SU-DHL-6 (cell line): ENCODE data around the gene AEN.

Experiments used
- H2AFZ ChIP-seq: fragments of 200-600 bp; sonication (generic); 2 replicates; pipeline ENCODE4 v1.6.1; 2014; ENCODE audit warnings: low read depth, mild to moderate bottlenecking, moderate library complexity, mixed read lengths, antibody characterized with exemption, low read length; ENCODE audit not compliant: severe bottlenecking
- H3F3A ChIP-seq: fragments of 200-600 bp; shearing (Covaris generic); 2 replicates; pipeline ENCODE4 v1.6.0; 2016; ENCODE audit warnings: antibody characterized with exemption, mild to moderate bottlenecking; ENCODE audit not compliant: insufficient read depth
- H3K27ac ChIP-seq: fragments of 200-600 bp; sonication (generic); 2 replicates; pipeline ENCODE4 v1.5.1; 2016; ENCODE audit warnings: low read depth, mild to moderate bottlenecking, low read length, moderate library complexity, mixed read lengths
- H3K27me3 ChIP-seq: fragments of 200-600 bp; sonication (generic), shearing (Covaris generic); 2 replicates; pipeline ENCODE4 v1.6.0; 2014; ENCODE audit warnings: mild to moderate bottlenecking, low read length
- H3K36me3 ChIP-seq: fragments of 200-600 bp; sonication (generic); 2 replicates; pipeline ENCODE4 v1.6.1; 2014; ENCODE audit warnings: mild to moderate bottlenecking, low read length, mixed read lengths
- H3K4me2 ChIP-seq: fragments of 300-600, 200-600 bp; shearing (Covaris generic), sonication (generic); 2 replicates; pipeline ENCODE4 v1.6.0; 2014; ENCODE audit warnings: low read length, low read depth, mild to moderate bottlenecking; ENCODE audit not compliant: poor library complexity, severe bottlenecking
- H3K4me3 ChIP-seq: fragments of 200-600 bp; sonication (generic); 2 replicates; pipeline ENCODE4 v1.5.1; 2014; ENCODE audit warnings: antibody characterized with exemption, low read length, mild to moderate bottlenecking, mixed read lengths; ENCODE audit not compliant: insufficient read depth, poor library complexity, severe bottlenecking
- H3K79me2 ChIP-seq: fragments of 200-600 bp; sonication (generic); 2 replicates; pipeline ENCODE4 v1.6.1; 2014; ENCODE audit warnings: mild to moderate bottlenecking, low read length, moderate library complexity; ENCODE audit not compliant: insufficient read depth
- H3K9ac ChIP-seq: fragments of 200-600 bp; sonication (generic); 2 replicates; pipeline ENCODE4 v1.7.0; 2014; ENCODE audit warnings: mild to moderate bottlenecking, low read length
- H3K9me2 ChIP-seq: fragments of 200-600 bp; sonication (generic); replicated peaks from 2 replicates; pipeline ENCODE4 v1.6.1; 2014; ENCODE audit warnings: low read length; ENCODE audit not compliant: insufficient read depth
- H3K9me3 ChIP-seq: fragments of 200-600 bp; sonication (generic); 2 replicates; pipeline ENCODE4 v1.6.1; 2014; ENCODE audit warnings: low read length, mixed read lengths; ENCODE audit not compliant: insufficient read depth
- H4K20me1 ChIP-seq: fragments of 200-600 bp; sonication (generic); 2 replicates; pipeline ENCODE4 v1.6.1; 2014; ENCODE audit warnings: low read depth, mild to moderate bottlenecking, antibody characterized with exemption, low read length, moderate library complexity, mixed read lengths
- EZH2phosphoT487 ChIP-seq: fragments of 200-600 bp; sonication (generic), shearing (Covaris generic); conservative IDR thresholded peaks from 2 replicates; pipeline ENCODE4 v1.6.1; 2018; ENCODE audit warnings: mild to moderate bottlenecking, antibody characterized with exemption, low read length, moderate library complexity, mixed read lengths
- TF ChIP-seq, protein P1 (sequence below): fragments of 200-600 bp; sonication (generic); IDR thresholded peaks from one replicate; pipeline ENCODE4 v1.5.1; 2017; ENCODE audit warnings: antibody characterized with exemption, mild to moderate bottlenecking, low read length, moderate library complexity; ENCODE audit not compliant: insufficient read depth, poor library complexity, severe bottlenecking

AEN gene

DNA sequence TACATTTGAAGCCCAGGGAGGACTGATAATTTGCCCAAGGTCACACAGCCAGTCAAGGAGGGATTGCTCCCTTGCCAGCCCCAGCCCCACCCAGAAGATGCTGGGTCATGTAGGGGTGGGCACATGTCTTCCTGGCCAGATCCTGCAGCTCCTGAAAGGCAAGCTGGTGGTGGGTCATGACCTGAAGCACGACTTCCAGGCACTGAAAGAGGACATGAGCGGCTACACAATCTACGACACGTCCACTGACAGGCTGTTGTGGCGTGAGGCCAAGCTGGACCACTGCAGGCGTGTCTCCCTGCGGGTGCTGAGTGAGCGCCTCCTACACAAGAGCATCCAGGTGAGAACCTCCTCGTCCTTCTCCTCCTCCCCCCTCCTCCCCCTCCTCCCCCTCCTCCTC, 30.8 kb downstream of the AEN start:
- H3K79me2 ChIP-seq, result no peaks in the 10 kb centered on the region
- H3K4me2 ChIP-seq, result no peak overlapping the region
- no peak overlapping the region for H3K27ac ChIP-seq
- TF ChIP-seq, protein P1, sequence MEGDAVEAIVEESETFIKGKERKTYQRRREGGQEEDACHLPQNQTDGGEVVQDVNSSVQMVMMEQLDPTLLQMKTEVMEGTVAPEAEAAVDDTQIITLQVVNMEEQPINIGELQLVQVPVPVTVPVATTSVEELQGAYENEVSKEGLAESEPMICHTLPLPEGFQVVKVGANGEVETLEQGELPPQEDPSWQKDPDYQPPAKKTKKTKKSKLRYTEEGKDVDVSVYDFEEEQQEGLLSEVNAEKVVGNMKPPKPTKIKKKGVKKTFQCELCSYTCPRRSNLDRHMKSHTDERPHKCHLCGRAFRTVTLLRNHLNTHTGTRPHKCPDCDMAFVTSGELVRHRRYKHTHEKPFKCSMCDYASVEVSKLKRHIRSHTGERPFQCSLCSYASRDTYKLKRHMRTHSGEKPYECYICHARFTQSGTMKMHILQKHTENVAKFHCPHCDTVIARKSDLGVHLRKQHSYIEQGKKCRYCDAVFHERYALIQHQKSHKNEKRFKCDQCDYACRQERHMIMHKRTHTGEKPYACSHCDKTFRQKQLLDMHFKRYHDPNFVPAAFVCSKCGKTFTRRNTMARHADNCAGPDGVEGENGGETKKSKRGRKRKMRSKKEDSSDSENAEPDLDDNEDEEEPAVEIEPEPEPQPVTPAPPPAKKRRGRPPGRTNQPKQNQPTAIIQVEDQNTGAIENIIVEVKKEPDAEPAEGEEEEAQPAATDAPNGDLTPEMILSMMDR, result no peak
- TF ChIP-seq EZH2phosphoT487, result no peak
- H3K9me3 ChIP-seq, result no peaks in the 10 kb centered on the region
- no peak overlapping the region for H3K4me3 ChIP-seq
- no peaks in the 10 kb centered on the region for H3K27me3 ChIP-seq
- H3F3A ChIP-seq, result no peaks in the 10 kb centered on the region
- no peaks in the 10 kb centered on the region for H4K20me1 ChIP-seq
- H3K9ac ChIP-seq, result no peak overlapping the region
- H2AFZ ChIP-seq, result no peak overlapping the region
- H3K36me3 ChIP-seq, result no peaks in the 10 kb centered on the region
- H3K9me2 ChIP-seq, result no peaks in the 10 kb centered on the region

DNA sequence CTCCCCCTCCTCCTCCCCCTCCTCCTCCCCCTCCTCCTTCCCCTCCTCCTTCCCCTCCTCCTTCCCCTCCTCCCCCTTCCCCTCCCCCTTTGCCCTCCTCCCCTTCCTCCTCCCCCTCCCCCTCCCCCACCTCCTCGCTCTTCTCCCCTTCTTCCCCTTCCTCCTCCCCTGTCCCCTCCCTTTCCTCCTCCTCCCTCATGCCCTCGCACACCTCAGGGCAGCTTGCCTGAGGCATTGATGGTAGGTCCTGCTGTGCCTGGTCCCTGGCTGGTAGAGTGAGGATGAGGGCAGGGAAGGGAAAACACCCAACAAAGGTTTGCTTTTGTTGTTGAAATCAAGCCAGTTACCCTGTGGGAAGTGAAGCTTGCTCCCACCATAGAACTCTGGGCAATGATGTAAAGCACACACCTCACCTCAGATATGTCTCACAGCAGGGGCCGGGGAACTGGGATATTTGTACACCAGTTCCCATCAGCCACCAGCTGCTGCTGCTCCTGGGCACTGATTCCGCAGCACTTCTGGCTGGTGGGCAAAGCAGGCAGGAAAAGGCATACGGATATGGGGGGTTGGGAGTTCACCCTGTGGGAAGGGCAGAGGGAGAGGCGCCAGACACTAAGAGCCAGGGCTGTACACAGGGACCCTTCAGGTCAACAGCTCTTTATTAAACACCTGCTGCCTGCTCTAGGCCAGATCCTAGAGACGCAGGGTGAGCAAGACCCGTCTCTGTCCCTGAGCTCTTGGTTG, 31.5 kb downstream of the AEN start:
- Histone ChIP-seq H3K4me2 (no peak overlapping the region), H2AFZ (no peak overlapping the region), H3K79me2 (no peaks in the 10 kb centered on the region), H3F3A (no peaks in the 10 kb centered on the region), H3K9ac (no peak overlapping the region), H3K27me3 (no peaks in the 10 kb centered on the region), H3K9me2 (no peaks in the 10 kb centered on the region), H3K36me3 (no peaks in the 10 kb centered on the region), H3K27ac (no peak overlapping the region), H3K4me3 (no peak overlapping the region), H4K20me1 (no peaks in the 10 kb centered on the region), H3K9me3 (no peaks in the 10 kb centered on the region)
- TF ChIP-seq EZH2phosphoT487, result no peak
- TF ChIP-seq, protein P1, result no peak

DNA sequence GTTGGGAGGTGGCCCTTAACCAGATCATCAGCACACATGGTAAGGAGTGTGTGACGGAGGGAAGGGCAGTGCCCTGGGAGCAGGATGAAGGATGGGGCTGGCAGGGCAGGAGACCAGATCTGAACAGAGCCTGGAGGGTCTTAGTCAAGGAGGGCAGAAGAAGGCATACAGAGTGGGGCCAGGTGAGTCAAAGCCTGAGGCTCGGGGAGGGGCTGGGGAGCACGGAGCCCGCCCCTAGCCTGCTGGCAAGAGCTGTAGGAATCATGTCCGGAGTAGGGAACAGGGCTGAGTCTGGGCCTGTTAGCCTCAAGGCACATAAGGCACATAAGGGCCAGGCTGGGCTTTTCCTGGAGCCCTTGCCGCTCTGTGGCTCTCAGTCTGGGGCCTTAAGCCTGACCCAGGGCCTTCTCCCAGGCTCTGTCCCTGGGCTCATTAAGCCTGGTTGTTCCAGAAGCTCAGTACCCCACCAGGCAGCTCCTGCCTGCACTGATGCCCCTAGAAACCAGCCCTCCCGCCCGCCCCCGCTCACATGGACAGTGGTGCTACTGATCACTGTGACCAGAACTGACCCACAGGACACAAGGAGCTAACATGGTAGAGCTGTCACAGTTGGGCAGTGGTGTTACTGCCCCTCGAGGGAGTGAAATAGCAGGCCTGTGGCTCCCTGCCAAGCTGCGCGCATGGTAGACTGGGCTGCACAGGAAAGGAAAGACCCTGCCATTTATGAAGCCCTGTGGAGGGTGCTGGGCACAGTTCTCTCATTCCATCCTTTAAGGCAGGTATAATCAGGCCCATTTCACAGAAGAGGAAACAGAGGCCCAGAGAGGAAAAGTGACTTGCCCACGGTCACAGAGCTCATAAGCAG, 32.3 kb downstream of the AEN start:
- H3K4me3 ChIP-seq, result no peak overlapping the region
- no peaks in the 10 kb centered on the region for H3K79me2 ChIP-seq
- no peaks in the 10 kb centered on the region for H3K9me2 ChIP-seq
- no peaks in the 10 kb centered on the region for H4K20me1 ChIP-seq
- no peak overlapping the region for H3K27ac ChIP-seq
- no peaks in the 10 kb centered on the region for H3K27me3 ChIP-seq
- no peak overlapping the region for H2AFZ ChIP-seq
- no peaks in the 10 kb centered on the region for H3K9me3 ChIP-seq
- H3K36me3 ChIP-seq, result no peaks in the 10 kb centered on the region
- no peak for TF ChIP-seq EZH2phosphoT487
- TF ChIP-seq, protein P1, result no peak
- no peak overlapping the region for H3K4me2 ChIP-seq
- no peak overlapping the region for H3K9ac ChIP-seq
- H3F3A ChIP-seq, result no peaks in the 10 kb centered on the region
